Endothelial cell of umbilical vein (primary cell): ENCODE results near the gene RABGAP1. TPM values are rescaled to one million over a fixed set of nuclear protein-coding genes. Genes with fewer than 3 reads are reported as not detected.
A peak's percentile ranks its signal among the peaks of the same experiment; 100 is the strongest.
"Not testable (repeated sequence)": the region's sequence is repeated elsewhere in the genome, so short reads cannot be mapped to it uniquely, and the experiment has no call there.

Source experiments
- BruUV-seq: library from RNA; stranded (reverse); fragments of 400-500 nt; replicated peaks from 2 replicates; lab custom pipeline; 2021; lab: Mats Ljungman, UMichigan
- CTCF ChIA-PET: fragments of 300-600, 350-600 bp; sonication (Branson Sonifier 250); formaldehyde crosslinking; loops from one replicate; lab custom pipeline; 2021; ENCODE audit warnings: antibody characterized with exemption, inconsistent platforms; lab: Charles Lee
- POLR2A ChIA-PET: fragments of 300-600, 350-600 bp; sonication (Branson Sonifier 250); formaldehyde crosslinking; loops from one replicate; lab custom pipeline; 2021; ENCODE audit warnings: antibody characterized with exemption, inconsistent platforms; lab: Charles Lee
- DNase-seq: peaks from one replicate; pipeline ENCODE4 v3.0.0-alpha.2; 2011; ENCODE audit warnings: low read depth, low spot score
- FAIRE-seq: peaks from 2 replicates; lab custom pipeline; 2011; peaks lifted over from hg19 to GRCh38; lab: Jason Lieb, UNC
- H2AFZ ChIP-seq: 2 replicates; pipeline ENCODE4 v1.6.0; 2012; ENCODE audit warnings: low read depth, low read length, control low read depth, inconsistent platforms
- H3K27ac ChIP-seq: 2 replicates; pipeline ENCODE4 v1.5.1; 2011; ENCODE audit warnings: low read depth, mild to moderate bottlenecking, control low read depth, low read length, moderate library complexity; ENCODE audit not compliant: insufficient read depth
- H3K27me3 ChIP-seq, 2 experiments: 2 replicates each; pipeline versions ENCODE4 v1.6.0 to v1.6.1; 2011; ENCODE audit warnings: low read length in 2 of 2, mixed read lengths in 1 of 2; ENCODE audit not compliant: control insufficient read depth in 2 of 2, insufficient read depth in 2 of 2
- H3K36me3 ChIP-seq, 2 experiments: 2 replicates in 1 of 2; 3 replicates in 1 of 2; pipeline ENCODE4 v1.5.1; 2011; ENCODE audit warnings: low read length in 2 of 2, mild to moderate bottlenecking in 1 of 2, moderate library complexity in 1 of 2; ENCODE audit not compliant: control insufficient read depth in 2 of 2, insufficient read depth in 2 of 2; ENCODE audit errors: extremely low read depth in 1 of 2
- H3K4me1 ChIP-seq: 3 replicates; pipeline ENCODE4 v1.5.1; 2011; ENCODE audit warnings: mild to moderate bottlenecking, low read length; ENCODE audit not compliant: control insufficient read depth, insufficient read depth; ENCODE audit errors: extremely low read depth
- H3K4me2 ChIP-seq: 2 replicates; pipeline ENCODE4 v1.6.1; 2011; ENCODE audit warnings: low read length, control low read depth, mixed read lengths; ENCODE audit not compliant: insufficient read depth
- H3K4me3 ChIP-seq, 3 experiments: fragments of 200-600 bp in 1 of 3; sonication (generic), shearing (Covaris generic) in 1 of 3; replicated peaks in 1 of 3; 2 replicates each; pipeline ENCODE4 v1.5.1; 2011 to 2016; ENCODE audit warnings: control low read depth in 3 of 3, low read length in 3 of 3, mild to moderate bottlenecking in 2 of 3, inconsistent platforms in 1 of 3, low read depth in 1 of 3, moderate library complexity in 1 of 3; ENCODE audit not compliant: insufficient read depth in 1 of 3
- H3K79me2 ChIP-seq: 2 replicates; pipeline ENCODE4 v1.6.0; 2012; ENCODE audit warnings: low read length, inconsistent platforms; ENCODE audit not compliant: control insufficient read depth, insufficient read depth
- H3K9ac ChIP-seq: replicated peaks from 2 replicates; pipeline ENCODE3; 2011; ENCODE audit warnings: low read length, control low read depth; ENCODE audit not compliant: insufficient read depth; ENCODE audit errors: extremely low read depth
- H3K9me1 ChIP-seq: replicated peaks from 3 replicates; pipeline ENCODE4 v1.6.0; 2011; ENCODE audit warnings: mild to moderate bottlenecking, low read length; ENCODE audit not compliant: control insufficient read depth, insufficient read depth; ENCODE audit errors: extremely low read depth
- H3K9me3 ChIP-seq: replicated peaks from 2 replicates; pipeline ENCODE4 v1.5.1; 2012; ENCODE audit warnings: low read length, inconsistent platforms; ENCODE audit not compliant: control insufficient read depth, insufficient read depth
- H4K20me1 ChIP-seq: replicated peaks from 2 replicates; pipeline ENCODE3; 2011; ENCODE audit warnings: mild to moderate bottlenecking, low read length; ENCODE audit not compliant: control insufficient read depth, insufficient read depth; ENCODE audit errors: extremely low read depth
- EZH2 ChIP-seq: IDR thresholded peaks from 2 replicates; pipeline ENCODE4 v1.6.1; 2012; ENCODE audit warnings: borderline replicate concordance, low read depth, mild to moderate bottlenecking, moderate library complexity, low read length, inconsistent platforms; ENCODE audit not compliant: severe bottlenecking
- FOS ChIP-seq: IDR thresholded peaks from 2 replicates; pipeline ENCODE4 v1.6.1; 2011; ENCODE audit warnings: mild to moderate bottlenecking, low read length, moderate library complexity, borderline replicate concordance; ENCODE audit not compliant: insufficient read depth
- GATA2 ChIP-seq: IDR thresholded peaks from 2 replicates; pipeline ENCODE4 v1.7.0; 2011; ENCODE audit warnings: low read depth, mild to moderate bottlenecking, moderate library complexity, mixed read lengths, low read length; ENCODE audit not compliant: insufficient read length, insufficient read depth
- JUN ChIP-seq: IDR thresholded peaks from 2 replicates; pipeline ENCODE4 v1.6.1; 2011; ENCODE audit warnings: borderline replicate concordance, low read depth; ENCODE audit not compliant: insufficient read length, insufficient read depth
- MYC ChIP-seq: IDR thresholded peaks from one replicate; pipeline ENCODE4 v1.6.1; 2011; ENCODE audit warnings: mild to moderate bottlenecking, low read depth, low read length
- POLR2A ChIP-seq: IDR thresholded peaks from 2 replicates; pipeline ENCODE4 v1.6.1; 2012; ENCODE audit warnings: low read depth, mild to moderate bottlenecking, control low read depth, low read length
- POLR2AphosphoS5 ChIP-seq: IDR thresholded peaks from 2 replicates; pipeline ENCODE4 v1.6.1; 2012; ENCODE audit warnings: low read depth, mild to moderate bottlenecking, control low read depth, low read length, moderate library complexity; ENCODE audit not compliant: insufficient read depth
- dilution Hi-C: fragments of 300-500 bp; cut with MboI; formaldehyde crosslinking; loops from one replicate; pipeline ENCODE4 v1.15.0; 2019; ENCODE audit warnings: low sequenced_read_pairs; ENCODE audit not compliant: extremely low pct_ligation_motif_present
- intact Hi-C: fragments of 100-400 bp; cut with micrococcal nuclease; formaldehyde crosslinking; loops from one replicate; pipeline ENCODE4 v1.10.0; 2022
- polyA plus RNA-seq, 4 experiments: library from polyadenylated mRNA; depleted of rRNA in 3 of 4; stranded (reverse) in 3 of 4; unstranded in 1 of 4; fragments of >200 nt; gene quantifications; 2 replicates each; pipeline versions ENCODE4 v1.2.1 to v1.2.3, GENCODE V29; 2011 to 2012; ENCODE audit warnings: missing spikeins in 1 of 4
- total RNA-seq: library from RNA; stranded (reverse); gene quantifications from 2 replicates; pipeline ENCODE4 v1.2.3, GENCODE V29; 2021
- TF ChIP-seq, protein P1 (sequence below), 2 donors: IDR thresholded peaks; 1 replicate in 1 of 2; 2 replicates in 1 of 2; pipeline ENCODE4 v1.5.1; 2011; ENCODE audit warnings: low read length in 2 of 2, mild to moderate bottlenecking in 2 of 2, moderate library complexity in 2 of 2, control low read depth in 1 of 2, inconsistent platforms in 1 of 2, low read depth in 1 of 2; ENCODE audit not compliant: insufficient read depth in 1 of 2; ENCODE audit errors: extremely low read depth in 1 of 2
- TF ChIP-seq, protein P2 (sequence below): IDR thresholded peaks from 2 replicates; pipeline ENCODE4 v1.6.1; 2011; ENCODE audit not compliant: insufficient read depth, insufficient read length

The RABGAP1 gene
- total and polyA plus RNA-seq, 2 donors (not counting 3 experiments of a cell fraction or from before 2014, with no cell fraction given), result 19.0 to 53.6 TPM

DNA sequence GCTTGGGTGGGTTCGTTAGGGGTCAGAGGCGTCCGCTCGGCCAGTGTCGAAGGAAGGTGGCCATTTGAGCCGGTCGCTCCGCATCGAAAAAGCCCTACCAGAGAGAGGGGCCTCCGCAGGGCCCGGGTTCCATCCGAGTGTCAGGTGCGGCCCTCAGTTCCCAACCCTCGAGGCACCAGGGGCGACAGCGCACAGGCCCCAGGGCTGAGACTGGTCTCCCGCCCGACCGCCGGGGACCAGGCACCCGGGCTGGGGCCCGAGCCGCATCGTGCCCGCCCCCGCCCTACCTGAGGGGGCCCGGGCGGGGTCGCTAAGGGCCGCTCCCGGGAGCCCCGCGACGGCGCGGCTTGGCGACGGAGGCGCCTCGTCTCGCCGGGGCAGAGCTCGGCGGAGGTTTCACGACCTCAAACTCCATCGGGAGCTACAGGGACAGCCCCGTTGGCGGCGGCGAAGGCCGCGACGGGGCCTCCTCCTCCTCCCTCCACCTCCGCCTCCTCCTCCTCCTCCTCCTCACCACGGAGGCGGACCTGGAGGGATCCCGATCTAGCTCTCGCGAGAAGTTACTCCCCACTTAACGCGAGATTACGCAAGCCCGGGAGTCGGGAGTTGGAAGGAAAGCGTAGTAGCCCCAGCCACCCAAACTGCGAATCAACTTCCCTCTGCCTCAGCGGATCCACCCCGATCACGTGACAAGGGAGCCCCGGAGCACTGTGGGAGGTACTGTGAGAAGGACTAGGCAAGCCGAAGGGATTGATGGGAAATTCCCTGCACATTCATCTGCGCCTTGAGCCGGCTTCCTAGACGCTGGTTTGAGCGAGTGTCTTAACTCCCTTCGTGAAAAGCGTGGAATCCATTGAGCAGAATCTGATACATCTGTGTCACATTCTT lies 35.8 kb upstream of the RABGAP1 start, which contains the start of gene RC3H2:
TSS of gene RC3H2 (minus strand) at position 537 of the 888 bp plus-strand sequence. CDS start 7,850 bp downstream, outside the sequence.
- no peak for TF ChIP-seq MYC
- TF ChIP-seq POLR2A, result peak; percentile 88
- no peak for TF ChIP-seq GATA2
- TF ChIP-seq JUN, result no peak
- no peak for TF ChIP-seq EZH2
- TF ChIP-seq, protein P1, sequence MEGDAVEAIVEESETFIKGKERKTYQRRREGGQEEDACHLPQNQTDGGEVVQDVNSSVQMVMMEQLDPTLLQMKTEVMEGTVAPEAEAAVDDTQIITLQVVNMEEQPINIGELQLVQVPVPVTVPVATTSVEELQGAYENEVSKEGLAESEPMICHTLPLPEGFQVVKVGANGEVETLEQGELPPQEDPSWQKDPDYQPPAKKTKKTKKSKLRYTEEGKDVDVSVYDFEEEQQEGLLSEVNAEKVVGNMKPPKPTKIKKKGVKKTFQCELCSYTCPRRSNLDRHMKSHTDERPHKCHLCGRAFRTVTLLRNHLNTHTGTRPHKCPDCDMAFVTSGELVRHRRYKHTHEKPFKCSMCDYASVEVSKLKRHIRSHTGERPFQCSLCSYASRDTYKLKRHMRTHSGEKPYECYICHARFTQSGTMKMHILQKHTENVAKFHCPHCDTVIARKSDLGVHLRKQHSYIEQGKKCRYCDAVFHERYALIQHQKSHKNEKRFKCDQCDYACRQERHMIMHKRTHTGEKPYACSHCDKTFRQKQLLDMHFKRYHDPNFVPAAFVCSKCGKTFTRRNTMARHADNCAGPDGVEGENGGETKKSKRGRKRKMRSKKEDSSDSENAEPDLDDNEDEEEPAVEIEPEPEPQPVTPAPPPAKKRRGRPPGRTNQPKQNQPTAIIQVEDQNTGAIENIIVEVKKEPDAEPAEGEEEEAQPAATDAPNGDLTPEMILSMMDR (IDR thresholded peaks at IDR 0.05; ENCODE audit: extremely low read depth in 1 of 2, insufficient read depth in 1 of 2, low read depth in 1 of 2, low read length in 2 of 2), result no peak
- peak; percentile 79 for TF ChIP-seq POLR2AphosphoS5
- no peak for TF ChIP-seq FOS
- TF ChIP-seq, protein P2, sequence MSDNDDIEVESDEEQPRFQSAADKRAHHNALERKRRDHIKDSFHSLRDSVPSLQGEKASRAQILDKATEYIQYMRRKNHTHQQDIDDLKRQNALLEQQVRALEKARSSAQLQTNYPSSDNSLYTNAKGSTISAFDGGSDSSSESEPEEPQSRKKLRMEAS, result peak; percentile 70
- H4K20me1 ChIP-seq, result no peaks in the 10 kb centered on the region
- FAIRE-seq (peak; percentile 99), DNase-seq (peak; percentile 100)
- peaks cover 50% of the 10 kb centered on the region for H3K79me2 ChIP-seq
- H3K36me3 ChIP-seq, result no peaks in the 10 kb centered on the region
- no peaks in the 10 kb centered on the region for H3K9me3 ChIP-seq
- dilution Hi-C loops (no loop called here), intact Hi-C loops (loop anchor here (1.0 to 5.0 kb wide), 5 partner anchors 8 to 447 kb away; partner anchors contain the start of genes RABGAP1, ZBTB26 and ZBTB6)
- peak within 1 kb of the TSS; percentile 98 for H3K4me2 ChIP-seq
- peaks cover 21% of the 10 kb centered on the region for H3K4me1 ChIP-seq
- peak within 1 kb of the TSS; percentile 91 for H3K9ac ChIP-seq
- TSS peak; percentile 87 for BruUV-seq
- ChIA-PET POLR2A (interaction anchor here (0.6 to 2.9 kb wide), 6 partner anchors 9 to 90 kb away, joined by 4 to 11 read pairs (median 4); partner anchors contain the start of genes RABGAP1 and ZBTB26), CTCF (interaction anchor here (1.0 to 3.0 kb wide), 7 partner anchors 8 to 445 kb away, joined by 3 to 19 read pairs (median 9); partner anchors contain the start of genes ZBTB26 and ZBTB6)
- H3K9me1 ChIP-seq, result no peaks in the 10 kb centered on the region
- no peaks in the 10 kb centered on the region for H3K27me3 ChIP-seq
- H2AFZ ChIP-seq, result peak within 1 kb of the TSS; percentile 86
- peak within 1 kb of the TSS; percentile 53 to 92 (median 54) for H3K4me3 ChIP-seq
- H3K27ac ChIP-seq, result peak within 1 kb of the TSS; percentile 73

GRCh38 chr9:122906122-122906521 lies 34.7 kb upstream of the RABGAP1 start:
- H3K27me3 ChIP-seq, DNase-seq, H3K36me3 ChIP-seq, H2AFZ ChIP-seq, H3K4me2 ChIP-seq, intact Hi-C loops, BruUV-seq, H3K4me3 ChIP-seq, FAIRE-seq, H3K9me1 ChIP-seq, H3K27ac ChIP-seq, H3K9me3 ChIP-seq, dilution Hi-C loops, H4K20me1 ChIP-seq, H3K9ac ChIP-seq: not testable (repeated sequence)
- ChIA-PET POLR2A (interaction anchor here (1.5 to 2.9 kb wide), 2 partner anchors 26 to 35 kb away, joined by 6 to 11 read pairs; partner anchors contain the start of genes RABGAP1 and ZBTB26), CTCF (interaction anchor here (1.4 kb wide), 1 partner anchor 85 kb away, joined by 9 read pairs; no protein-coding TSS in a partner anchor)
- peaks cover 12% of the 10 kb centered on the region for H3K4me1 ChIP-seq
- peaks cover 48% of the 10 kb centered on the region for H3K79me2 ChIP-seq
